Measurements from ENCODE around the gene TMEM132D.

The TMEM132D gene

DNA sequence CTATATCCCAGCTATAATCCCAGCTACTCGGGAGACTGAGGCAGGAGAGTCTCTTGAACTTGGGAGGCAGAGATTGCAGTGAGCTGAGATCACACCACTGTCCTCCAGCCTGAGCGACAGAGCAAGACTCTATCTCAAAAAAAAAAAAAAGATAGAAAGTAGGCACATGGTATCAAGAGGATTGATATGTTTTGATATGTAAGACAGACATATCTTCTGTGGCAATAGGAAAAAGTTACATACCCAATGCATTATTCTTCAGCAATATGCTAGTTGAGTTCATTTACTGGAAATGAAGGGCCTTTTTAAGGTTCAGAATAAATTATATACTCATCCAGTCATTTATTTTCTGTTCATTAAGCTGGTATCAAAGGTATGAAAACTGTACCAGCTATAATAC, 657.2 kb downstream of the TMEM132D start:
- TF ChIP-seq, protein P1, sequence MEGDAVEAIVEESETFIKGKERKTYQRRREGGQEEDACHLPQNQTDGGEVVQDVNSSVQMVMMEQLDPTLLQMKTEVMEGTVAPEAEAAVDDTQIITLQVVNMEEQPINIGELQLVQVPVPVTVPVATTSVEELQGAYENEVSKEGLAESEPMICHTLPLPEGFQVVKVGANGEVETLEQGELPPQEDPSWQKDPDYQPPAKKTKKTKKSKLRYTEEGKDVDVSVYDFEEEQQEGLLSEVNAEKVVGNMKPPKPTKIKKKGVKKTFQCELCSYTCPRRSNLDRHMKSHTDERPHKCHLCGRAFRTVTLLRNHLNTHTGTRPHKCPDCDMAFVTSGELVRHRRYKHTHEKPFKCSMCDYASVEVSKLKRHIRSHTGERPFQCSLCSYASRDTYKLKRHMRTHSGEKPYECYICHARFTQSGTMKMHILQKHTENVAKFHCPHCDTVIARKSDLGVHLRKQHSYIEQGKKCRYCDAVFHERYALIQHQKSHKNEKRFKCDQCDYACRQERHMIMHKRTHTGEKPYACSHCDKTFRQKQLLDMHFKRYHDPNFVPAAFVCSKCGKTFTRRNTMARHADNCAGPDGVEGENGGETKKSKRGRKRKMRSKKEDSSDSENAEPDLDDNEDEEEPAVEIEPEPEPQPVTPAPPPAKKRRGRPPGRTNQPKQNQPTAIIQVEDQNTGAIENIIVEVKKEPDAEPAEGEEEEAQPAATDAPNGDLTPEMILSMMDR (conservative IDR thresholded peaks at IDR 0.05; ENCODE audit: low read depth, low read length) = no peak
- Histone ChIP-seq H3K4me1 (ENCODE audit: low read depth, poor library complexity, severe bottlenecking) (no peaks in the 10 kb centered on the region), H3K36me3 (ENCODE audit: insufficient read depth) (no peaks in the 10 kb centered on the region), H3K79me2 (ENCODE audit: insufficient read depth, low read depth) (no peaks in the 10 kb centered on the region), H3K27ac (no peak overlapping the region), H4K20me1 (ENCODE audit: insufficient read depth) (no peaks in the 10 kb centered on the region), H2AFZ (ENCODE audit: low read depth) (no peak overlapping the region), H3K4me3 (IDR thresholded peaks at IDR 0.05; ENCODE audit: insufficient read depth, low read depth, low read length) (no peak overlapping the region), H3K4me2 (no peak overlapping the region), H3K27me3 (ENCODE audit: insufficient read depth, low read depth) (no peaks in the 10 kb centered on the region), H3K9ac (no peak overlapping the region)

DNA sequence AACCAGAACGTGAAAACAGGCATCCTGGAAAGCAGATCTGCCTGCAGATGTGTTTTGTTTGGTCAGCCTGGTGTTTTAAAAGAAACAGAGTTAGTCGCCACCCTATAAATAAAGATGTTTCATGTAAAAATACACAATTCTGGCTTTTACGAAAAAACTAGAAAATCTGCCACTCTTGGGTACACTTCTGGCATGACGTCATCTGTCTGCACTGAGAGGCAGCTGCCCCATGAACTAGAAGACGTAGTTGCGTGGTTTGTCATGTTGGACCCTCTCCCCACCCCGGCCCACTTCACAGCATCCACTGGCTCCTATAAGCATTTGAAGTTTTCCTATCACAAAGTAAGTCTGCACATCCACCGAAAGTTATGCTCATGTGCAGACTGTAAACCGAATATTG, 658.1 kb downstream of the TMEM132D start:
- Histone ChIP-seq H3K4me3 (IDR thresholded peaks at IDR 0.05; ENCODE audit: insufficient read depth, low read depth, low read length) (no peak overlapping the region), H3K27me3 (ENCODE audit: insufficient read depth, low read depth) (no peaks in the 10 kb centered on the region), H3K36me3 (ENCODE audit: insufficient read depth) (no peaks in the 10 kb centered on the region), H4K20me1 (ENCODE audit: insufficient read depth) (no peaks in the 10 kb centered on the region), H3K79me2 (ENCODE audit: insufficient read depth, low read depth) (no peaks in the 10 kb centered on the region), H3K4me2 (no peak overlapping the region), H3K27ac (no peak overlapping the region), H3K4me1 (ENCODE audit: low read depth, poor library complexity, severe bottlenecking) (no peaks in the 10 kb centered on the region), H3K9ac (no peak overlapping the region), H2AFZ (ENCODE audit: low read depth) (no peak overlapping the region)
- TF ChIP-seq, protein P1 (conservative IDR thresholded peaks at IDR 0.05; ENCODE audit: low read depth, low read length) = no peak

DNA sequence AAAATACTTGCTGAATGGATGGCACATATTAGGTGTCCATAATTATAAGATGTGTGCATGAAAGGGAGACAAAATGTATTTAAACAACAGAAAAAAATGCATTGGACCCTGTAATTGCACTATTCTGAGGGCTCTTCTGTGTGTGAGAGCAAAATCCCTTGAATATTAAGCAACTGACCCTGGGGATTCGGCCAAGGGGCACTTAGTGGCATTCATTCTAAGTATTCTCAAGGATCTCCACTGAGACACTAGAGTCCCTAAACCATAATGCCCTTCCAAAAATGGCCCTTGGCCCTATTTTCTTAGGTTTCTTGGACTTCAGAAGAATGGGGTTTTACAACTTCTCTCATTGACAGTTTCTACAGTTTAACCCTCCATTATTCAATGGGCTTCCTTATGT, 662.0 kb downstream of the TMEM132D start:
- Histone ChIP-seq H4K20me1 (ENCODE audit: insufficient read depth) (no peaks in the 10 kb centered on the region), H3K4me1 (ENCODE audit: low read depth, poor library complexity, severe bottlenecking) (no peaks in the 10 kb centered on the region), H3K27me3 (ENCODE audit: insufficient read depth, low read depth) (no peaks in the 10 kb centered on the region), H3K36me3 (ENCODE audit: insufficient read depth) (no peaks in the 10 kb centered on the region), H3K27ac (no peak overlapping the region), H3K9ac (no peak overlapping the region), H3K4me2 (no peak overlapping the region), H3K79me2 (ENCODE audit: insufficient read depth, low read depth) (no peaks in the 10 kb centered on the region), H2AFZ (ENCODE audit: low read depth) (no peak overlapping the region), H3K4me3 (IDR thresholded peaks at IDR 0.05; ENCODE audit: insufficient read depth, low read depth, low read length) (no peak overlapping the region)
- TF ChIP-seq, protein P1 (conservative IDR thresholded peaks at IDR 0.05; ENCODE audit: low read depth, low read length) = no peak

DNA sequence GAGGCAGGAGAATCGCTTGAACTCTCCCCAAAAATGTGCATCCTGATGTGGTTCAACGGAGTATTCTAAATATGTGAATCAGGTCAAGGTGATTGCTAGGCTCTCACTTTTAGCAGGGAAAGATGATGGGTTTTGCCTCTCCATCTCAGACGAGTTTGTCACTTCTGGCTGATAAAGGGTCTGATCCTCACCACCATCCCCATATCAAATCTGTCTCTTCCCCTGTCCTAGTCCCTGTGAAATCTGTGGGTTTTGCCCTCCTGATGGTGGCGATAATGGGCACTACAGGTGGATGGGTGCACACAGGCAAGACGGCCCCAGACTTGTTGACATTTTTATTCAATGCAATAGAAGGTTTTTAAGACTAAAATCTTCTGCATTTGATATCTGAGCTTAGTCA, 665.9 kb downstream of the TMEM132D start:
- TF ChIP-seq, protein P1 (conservative IDR thresholded peaks at IDR 0.05; ENCODE audit: low read depth, low read length) = no peak
- Histone ChIP-seq H3K27me3 (ENCODE audit: insufficient read depth, low read depth) (no peaks in the 10 kb centered on the region), H2AFZ (ENCODE audit: low read depth) (no peak overlapping the region), H3K27ac (no peak overlapping the region), H3K4me1 (ENCODE audit: low read depth, poor library complexity, severe bottlenecking) (no peaks in the 10 kb centered on the region), H3K36me3 (ENCODE audit: insufficient read depth) (no peaks in the 10 kb centered on the region), H3K79me2 (ENCODE audit: insufficient read depth, low read depth) (no peaks in the 10 kb centered on the region), H3K4me2 (no peak overlapping the region), H3K4me3 (IDR thresholded peaks at IDR 0.05; ENCODE audit: insufficient read depth, low read depth, low read length) (no peak overlapping the region), H4K20me1 (ENCODE audit: insufficient read depth) (no peaks in the 10 kb centered on the region), H3K9ac (no peak overlapping the region)
